Activated CD8-positive, alpha-beta memory T cell treated with anti-CD3 and anti-CD28 coated beads, Interleukin-2, amount 50 U/mL, for 4 hours (primary cell): ENCODE measurements around the gene GRAMD1B.
"Not testable (repeated sequence)": the region's sequence is repeated elsewhere in the genome, so short reads cannot be mapped to it uniquely, and the experiment has no call there.

Experiments
- DNase-seq: peaks from one replicate; pipeline ENCODE4 v3.0.0-alpha.2; 2020

GRAMD1B gene

GRCh38 chr11:123513309-123513708, 83.2 kb downstream of the GRAMD1B start:
- DNase-seq = not testable (repeated sequence)

GRCh38 chr11:123516238-123516637, 86.2 kb downstream of the GRAMD1B start:
- DNase-seq = no peak

DNA sequence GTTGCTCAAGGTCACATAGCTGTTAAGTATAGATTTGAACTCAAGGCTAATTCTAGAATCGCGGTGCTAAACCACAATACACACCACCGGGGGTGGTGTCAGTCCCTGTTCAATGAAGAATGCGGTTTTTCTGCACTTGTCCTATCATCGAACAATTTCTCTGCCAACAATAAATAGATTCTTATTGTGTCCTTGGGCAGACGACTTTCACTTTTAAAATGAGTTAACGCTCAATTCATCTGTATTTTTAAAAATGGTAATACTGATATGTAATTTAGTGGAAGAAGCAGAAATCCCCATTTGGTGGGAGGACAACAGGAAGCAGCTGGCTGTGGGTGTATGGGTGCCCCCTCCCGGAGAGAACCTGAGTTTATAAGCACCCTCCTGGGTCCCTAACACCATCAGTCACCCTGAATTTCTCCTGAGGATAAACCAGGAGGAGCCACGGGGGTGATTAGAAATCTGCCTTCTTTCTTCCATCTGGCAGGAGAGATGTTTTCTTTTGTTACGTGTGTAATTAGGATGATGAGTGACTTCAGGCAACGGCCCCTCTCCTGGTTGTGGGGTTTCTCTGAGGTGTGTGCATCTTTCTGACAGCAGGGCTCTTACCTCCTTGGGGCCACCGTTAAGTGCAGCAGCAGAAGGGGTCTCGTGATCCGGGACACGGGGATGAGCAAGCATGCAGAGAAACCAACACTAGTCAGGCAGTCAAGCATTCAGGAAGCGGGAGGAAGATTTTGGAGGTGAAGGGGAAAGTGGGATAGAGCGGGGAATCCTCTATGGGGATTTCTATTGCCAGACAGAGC, 87.7 kb downstream of the GRAMD1B start:
- no peak for DNase-seq

DNA sequence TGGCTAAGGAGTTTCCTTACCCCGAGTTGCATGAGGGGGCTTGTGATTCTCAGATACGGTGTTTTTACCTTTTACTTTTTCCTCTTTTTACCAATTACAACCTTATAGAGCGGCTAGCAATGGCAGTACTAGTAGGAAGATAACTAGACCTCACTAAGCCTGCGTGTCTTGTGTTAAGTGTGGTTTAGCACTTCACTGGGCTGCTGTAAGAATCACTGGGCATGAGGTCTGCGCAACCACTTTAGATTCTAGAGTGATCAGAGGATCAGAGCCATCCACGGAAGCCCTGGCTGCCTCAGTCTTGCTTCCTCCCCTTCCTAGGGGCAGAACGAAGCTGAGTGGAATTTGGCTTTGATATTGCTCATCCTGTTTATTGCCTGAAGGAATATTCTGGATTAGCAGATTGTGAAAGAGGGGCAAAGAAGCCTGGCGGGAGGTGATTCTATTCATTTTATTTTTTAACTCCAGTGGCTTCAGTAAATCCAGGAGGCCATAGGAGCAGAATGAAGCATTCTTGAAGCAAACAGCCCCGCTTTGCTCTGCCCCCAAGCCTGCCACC, 88.5 kb downstream of the GRAMD1B start:
- no peak for DNase-seq

GRCh38 chr11:123519055-123519796, 89.2 kb downstream of the GRAMD1B start:
- DNase-seq = no peak

DNA sequence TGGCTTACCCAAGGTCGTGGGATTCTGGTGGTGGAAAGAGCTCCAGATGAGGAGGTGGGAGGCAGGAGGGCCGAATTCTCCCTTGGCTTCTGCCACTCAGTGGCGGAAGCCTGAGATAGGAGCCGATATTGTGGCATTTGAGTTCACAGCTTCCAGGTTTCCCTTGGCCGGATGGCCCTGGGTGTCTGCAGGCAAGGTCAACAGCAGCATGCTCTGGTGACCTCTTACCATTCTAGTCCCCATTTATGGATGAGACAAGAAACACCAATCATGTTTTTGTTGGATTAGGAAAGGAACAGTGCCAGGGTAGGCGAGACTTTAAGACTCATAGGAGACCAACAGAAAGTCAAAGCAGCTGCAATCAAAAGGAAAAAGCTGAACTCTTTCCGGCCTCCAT, 89.7 kb downstream of the GRAMD1B start:
- no peak for DNase-seq

- DNase-seq = not testable (repeated sequence)
Measured at GRCh38 chr11:123520476-123520875, 90.4 kb downstream of the GRAMD1B start.

- DNase-seq = no peak
Measured at GRCh38 chr11:123521001-123521400, 90.9 kb downstream of the GRAMD1B start.

GRCh38 chr11:123521930-123522329, 91.9 kb downstream of the GRAMD1B start:
- DNase-seq = no peak

GRCh38 chr11:123523539-123523938, 93.5 kb downstream of the GRAMD1B start:
- no peak for DNase-seq

- no peak for DNase-seq
Measured at GRCh38 chr11:123525097-123525496, 95.0 kb downstream of the GRAMD1B start.

- no peak for DNase-seq
Measured at GRCh38 chr11:123525511-123525918, 95.4 kb downstream of the GRAMD1B start.

- no peak for DNase-seq
Measured at GRCh38 chr11:123526027-123526805, 96.1 kb downstream of the GRAMD1B start.

GRCh38 chr11:123526918-123527317, 96.8 kb downstream of the GRAMD1B start:
- no peak for DNase-seq

GRCh38 chr11:123527526-123527925, 97.5 kb downstream of the GRAMD1B start:
- DNase-seq = no peak

GRCh38 chr11:123527947-123528346, 97.9 kb downstream of the GRAMD1B start:
- DNase-seq = no peak

GRCh38 chr11:123531325-123531724, 101.3 kb downstream of the GRAMD1B start:
- DNase-seq = no peak

DNA sequence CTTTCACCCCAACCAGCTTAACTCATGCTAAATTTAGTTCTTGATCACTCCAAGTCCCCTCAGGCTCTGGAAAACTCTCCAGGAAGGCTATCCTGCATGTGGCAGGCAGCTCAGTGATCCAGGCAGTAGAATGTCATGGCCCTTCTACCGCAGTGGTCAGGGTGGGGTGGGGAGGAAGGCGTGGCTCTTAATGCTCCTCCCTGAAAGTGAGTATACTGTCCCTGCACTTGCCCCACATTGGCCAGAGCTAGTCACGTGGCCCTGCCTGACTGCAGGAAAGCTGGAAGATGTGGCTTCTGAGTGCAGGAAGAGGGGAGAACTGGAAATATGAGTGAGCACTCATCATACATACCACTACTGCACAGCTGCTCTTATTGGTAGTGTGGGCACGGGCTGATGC, 102.1 kb downstream of the GRAMD1B start:
- no peak for DNase-seq

GRCh38 chr11:123535401-123535800, 105.3 kb downstream of the GRAMD1B start:
- DNase-seq = no peak

GRCh38 chr11:123536690-123537437, 106.8 kb downstream of the GRAMD1B start:
- no peak for DNase-seq

DNA sequence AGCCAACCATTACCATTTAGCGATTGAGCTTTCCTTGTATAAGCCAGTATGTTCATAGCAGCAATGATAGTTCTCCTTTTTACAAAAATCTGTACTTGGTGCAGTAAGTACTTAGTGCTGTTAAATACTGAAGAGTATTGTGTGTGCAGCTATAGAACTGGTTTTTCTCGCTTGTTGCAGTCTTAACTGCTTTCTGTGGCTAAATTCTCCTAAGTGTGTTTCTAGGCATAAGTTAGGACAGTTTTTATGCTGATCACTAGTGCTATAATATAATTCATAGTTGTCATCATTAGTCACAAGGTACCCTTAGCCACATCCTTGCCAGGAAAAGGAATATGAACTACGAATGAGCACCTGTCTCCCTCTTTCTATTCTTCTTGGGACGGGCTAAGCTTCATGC, 107.7 kb downstream of the GRAMD1B start:
- DNase-seq = no peak

- DNase-seq = no peak
Measured at GRCh38 chr11:123543797-123544196, 113.7 kb downstream of the GRAMD1B start.
